Right ventricle myocardium superior (tissue), 1 donor: ENCODE results near the gene STAG1. TPM values are rescaled to one million over a fixed set of nuclear protein-coding genes. Genes with fewer than 3 reads are reported as not detected.
"Not testable (repeated sequence)": the region's sequence is repeated elsewhere in the genome, so short reads cannot be mapped to it uniquely, and the experiment has no call there.

Source experiments
- ATAC-seq: fragments of 200-7000 bp; cut with Tn5 transposase; one replicate; pipeline ENCODE4 v1.9.1; 2020; ENCODE audit warnings: mild to moderate bottlenecking; ENCODE audit not compliant: poor library complexity
- DNase-seq: peaks from one replicate; pipeline ENCODE4 v3.0.0-alpha.2; 2020
- intact Hi-C: fragments of 100-400 bp; cut with DNase I; formaldehyde crosslinking; loops from one replicate; pipeline ENCODE4 v1.11.2; 2022
- total RNA-seq: library from RNA; stranded (reverse); fragmentation: NEBNext Ultra II Directional; extraction: Animal tissue kit (Norgen Biotek cat#: 25700); gene quantifications from one replicate; pipeline ENCODE4 v1.2.1, GENCODE V29; 2021
- donor health status: DM: no; HTN: yes; CAD: no; lungs with severe emphysema.

Gene STAG1
- total RNA-seq, 1 donor from 2014 or later, result 21.1 TPM

DNA sequence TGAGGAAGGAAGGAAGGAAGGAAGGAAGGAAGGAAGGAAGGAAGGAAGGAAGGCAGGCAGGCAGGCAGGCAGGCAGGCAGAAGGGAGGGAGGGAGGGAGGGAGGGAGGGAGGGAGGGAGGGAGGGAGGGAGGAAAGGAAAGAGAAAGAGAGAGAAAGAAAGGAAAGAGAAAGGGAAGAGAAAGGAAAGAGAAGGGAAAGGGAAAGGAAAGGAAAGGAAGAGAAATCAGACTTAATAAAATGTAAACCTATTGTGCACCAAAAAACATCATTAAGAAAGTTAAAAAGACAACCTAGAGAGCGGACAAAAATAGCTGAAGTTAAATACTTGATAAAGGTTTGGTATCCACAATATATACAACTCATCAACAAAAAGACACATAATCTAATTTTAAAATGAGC is 187.2 kb downstream of the STAG1 start:
- intact Hi-C loops, DNase-seq, ATAC-seq: not testable (repeated sequence)

DNA sequence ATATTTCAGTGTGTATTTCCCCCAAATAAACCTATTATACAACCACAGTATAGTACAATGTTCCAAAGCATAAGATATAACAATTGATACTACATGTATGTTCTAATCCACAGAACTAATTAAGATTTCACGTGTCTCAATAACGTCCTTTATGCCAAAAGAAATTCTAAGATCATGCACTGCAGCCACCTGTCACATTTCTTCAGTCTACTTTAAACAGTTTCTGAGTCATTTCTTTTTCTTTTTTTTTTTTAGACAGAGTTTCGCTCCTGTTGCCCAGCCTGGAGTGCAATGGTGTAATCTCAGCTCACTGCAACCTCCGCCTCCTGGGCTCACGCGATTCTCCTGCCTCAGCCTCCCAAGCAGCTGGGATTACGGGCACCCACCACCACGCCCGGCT is 190.2 kb downstream of the STAG1 start:
- intact Hi-C loops, result no loop called here
- no peak for DNase-seq
- ATAC-seq, result no peak

DNA sequence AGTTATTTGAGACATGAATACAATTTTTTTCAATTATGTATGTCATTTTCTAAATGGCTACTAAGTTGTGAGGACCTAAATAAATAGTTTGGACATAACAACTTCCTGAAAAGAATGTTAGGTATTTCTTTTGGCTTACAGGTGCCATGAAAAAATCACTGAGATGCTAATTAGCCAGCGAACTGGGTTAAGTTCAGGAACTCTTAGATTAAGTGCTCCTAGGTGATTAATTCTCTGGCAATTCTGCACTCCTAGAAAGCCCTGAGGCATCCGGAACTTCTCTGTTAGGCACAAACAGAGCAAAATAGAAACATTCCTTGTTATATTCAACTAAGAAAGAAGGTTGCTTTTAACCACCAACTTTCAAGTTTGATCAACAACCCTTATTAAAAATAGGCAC is 192.3 kb downstream of the STAG1 start:
- no peak for DNase-seq
- intact Hi-C loops, result no loop called here
- no peak for ATAC-seq

DNA sequence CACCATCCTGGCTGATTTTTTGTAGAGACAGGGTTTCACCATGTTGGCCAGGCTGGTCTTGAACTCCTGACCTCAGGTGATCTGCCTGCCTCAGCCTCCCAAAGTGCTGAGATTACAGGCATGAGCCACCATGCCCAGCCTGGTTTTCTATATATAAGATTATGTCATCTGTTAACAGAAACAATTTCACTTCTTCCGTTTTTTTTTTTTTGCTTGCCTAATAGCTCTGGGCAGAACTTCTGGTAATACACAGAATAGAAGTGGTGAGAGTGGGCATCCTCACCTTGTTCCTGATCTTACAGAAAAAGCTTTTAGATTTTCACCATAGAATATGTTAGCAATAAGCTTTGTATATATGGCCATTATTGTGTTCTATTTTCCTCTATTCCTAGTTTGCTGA is 202.7 kb downstream of the STAG1 start:
- not testable (repeated sequence) for DNase-seq

DNA sequence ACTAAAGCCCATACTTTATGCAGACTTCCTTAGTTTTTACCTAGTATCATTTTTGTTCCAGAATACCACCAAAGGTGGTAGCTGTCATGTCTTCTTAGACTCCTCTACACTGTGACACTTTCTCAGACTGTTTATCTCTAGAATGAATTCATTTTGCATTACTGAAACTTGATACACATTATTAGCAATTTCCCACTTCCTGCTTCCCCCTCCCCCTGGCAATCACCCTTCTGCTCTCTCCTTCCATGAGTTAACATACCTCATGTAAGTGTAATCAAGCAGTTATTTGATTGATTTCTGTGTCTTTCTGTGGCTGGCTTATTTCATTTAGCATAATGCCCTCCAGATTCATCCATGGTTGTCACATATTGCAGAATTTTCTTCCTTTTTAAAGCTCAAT is 204.9 kb downstream of the STAG1 start:
- ATAC-seq, result no peak
- DNase-seq, result no peak
- intact Hi-C loops, result no loop called here

More for the DNA sequence above, 202.7 kb downstream of the STAG1 start:
- intact Hi-C loops, ATAC-seq: not testable (repeated sequence)

DNA sequence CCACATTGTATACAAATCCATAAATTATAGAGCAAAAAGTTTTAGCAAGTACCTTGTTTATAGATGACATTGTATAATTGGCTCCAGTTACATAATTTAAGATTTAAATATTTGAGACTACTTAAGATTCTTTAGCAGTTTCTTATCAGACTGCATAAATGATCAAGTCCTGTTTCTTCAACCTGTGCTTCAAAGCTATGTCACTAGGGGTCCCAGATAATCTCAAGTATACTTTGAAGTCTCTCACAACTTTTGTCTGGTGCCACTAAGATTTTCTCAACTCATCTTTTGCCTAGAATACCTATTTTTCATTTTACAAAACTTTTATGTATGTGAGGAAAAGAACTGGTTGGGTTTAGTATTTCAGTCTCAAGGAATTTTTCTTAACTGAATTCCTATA is 205.5 kb downstream of the STAG1 start:
- DNase-seq (no peak), ATAC-seq (no peak)
- intact Hi-C loops, result no loop called here

DNA sequence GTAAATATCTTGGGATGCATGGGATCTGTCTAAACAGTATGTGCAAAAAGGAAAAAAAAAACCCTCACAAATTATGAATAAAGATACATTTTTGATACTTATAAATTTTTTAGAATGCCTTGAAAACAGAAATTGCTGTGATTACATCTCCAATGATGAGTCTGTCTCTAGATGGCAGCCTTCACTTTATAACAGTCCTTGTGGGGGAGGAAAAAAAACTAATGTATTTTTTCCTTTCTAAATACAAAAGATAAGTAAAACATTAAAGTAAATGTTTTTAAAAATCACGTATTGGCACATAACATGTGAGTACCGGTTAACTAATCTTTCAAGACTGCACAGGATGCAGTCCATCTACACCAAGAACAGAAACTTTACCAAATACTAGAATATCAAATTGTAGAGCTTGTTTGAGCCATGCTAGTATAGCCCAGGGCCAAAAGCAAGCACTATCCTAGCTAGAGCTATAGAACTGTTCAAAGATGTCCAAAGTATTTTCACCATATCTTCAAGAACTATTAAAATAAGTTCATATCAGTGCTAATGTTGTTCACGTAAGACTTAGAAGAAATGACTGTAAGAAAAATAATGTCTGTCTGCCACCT is 206.4 kb downstream of the STAG1 start:
- intact Hi-C loops, result no loop called here
- ATAC-seq, result no peak

DNA sequence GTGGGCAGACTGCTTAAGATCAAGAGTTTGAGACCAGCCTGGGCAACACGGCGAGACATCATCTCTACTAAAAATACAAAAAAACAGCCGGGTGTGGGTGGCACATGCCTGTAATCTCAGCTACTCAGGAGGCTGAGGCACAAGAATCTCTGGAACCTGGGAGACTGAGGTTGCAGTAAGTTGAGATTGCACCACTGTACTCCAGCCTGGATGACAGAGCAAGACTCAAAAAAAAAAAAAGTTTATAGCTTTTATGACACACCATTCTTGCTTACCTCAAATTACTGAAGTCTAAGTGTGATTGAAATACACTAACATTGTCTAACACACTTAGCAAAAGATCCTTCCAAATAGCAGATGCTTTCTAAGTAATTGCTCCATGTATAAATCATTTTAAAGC is 207.6 kb downstream of the STAG1 start:
- ATAC-seq, result no peak
- intact Hi-C loops, result no loop called here
- no peak for DNase-seq

More for the DNA sequence above, 206.4 kb downstream of the STAG1 start:
- no peak for DNase-seq

DNA sequence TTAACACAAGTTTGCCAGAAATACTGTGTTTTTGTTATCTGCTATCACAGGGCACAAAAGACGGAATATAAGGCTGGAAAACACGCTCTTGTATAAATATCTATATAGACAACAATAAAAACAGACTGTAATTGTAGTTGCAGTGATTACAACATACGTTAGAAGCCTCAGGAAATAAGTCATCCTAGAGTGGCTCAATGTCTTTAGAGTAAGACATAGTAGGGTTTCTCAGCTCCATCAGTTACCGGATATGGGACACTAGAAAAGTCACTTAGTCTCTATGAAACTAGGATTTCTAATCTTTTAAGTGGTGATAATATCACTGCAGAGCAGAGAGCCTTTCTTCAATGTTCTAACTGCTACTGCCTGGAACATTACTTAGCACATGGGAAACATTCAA is 208.8 kb downstream of the STAG1 start:
- ATAC-seq (no peak), DNase-seq (no peak)
- intact Hi-C loops, result no loop called here

DNA sequence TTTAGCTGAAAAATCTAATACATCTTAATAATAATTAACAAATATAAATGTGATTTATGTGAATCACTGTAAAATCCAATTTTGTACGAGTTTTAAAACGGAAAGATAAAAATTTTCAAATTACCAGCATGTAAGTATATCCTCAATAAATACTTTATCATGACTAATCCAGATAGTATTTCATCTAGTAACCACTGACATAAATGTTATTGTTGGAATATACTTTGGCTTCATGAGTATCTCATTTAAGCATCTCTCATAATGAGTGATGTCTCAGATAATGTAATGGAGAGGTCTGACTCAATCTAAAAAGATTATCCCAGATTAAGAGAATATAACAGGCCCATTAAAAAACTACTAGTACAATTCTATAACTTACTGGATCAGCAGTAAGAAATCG is 216.3 kb downstream of the STAG1 start:
- ATAC-seq (no peak), DNase-seq (no peak)
- intact Hi-C loops, result no loop called here

DNA sequence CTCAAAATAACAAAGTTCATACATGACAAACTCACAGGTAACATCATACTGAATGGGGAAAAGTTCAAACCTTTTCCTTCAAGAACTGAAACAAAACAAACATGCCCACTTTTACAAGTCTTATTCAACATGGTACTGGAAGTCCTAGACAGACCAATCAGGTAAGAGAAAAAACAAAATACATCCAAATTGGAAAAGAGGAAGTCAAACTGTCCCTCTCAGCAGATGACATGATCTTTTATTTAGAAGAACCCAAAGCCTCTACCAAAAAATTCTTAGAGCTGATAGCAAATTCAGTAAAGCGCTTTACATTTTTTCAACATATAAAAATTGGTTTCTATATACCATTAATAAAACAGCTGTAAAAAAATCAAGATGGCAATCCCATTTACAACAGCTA is 219.4 kb downstream of the STAG1 start:
- intact Hi-C loops, result no loop called here
- no peak for DNase-seq
- no peak for ATAC-seq

DNA sequence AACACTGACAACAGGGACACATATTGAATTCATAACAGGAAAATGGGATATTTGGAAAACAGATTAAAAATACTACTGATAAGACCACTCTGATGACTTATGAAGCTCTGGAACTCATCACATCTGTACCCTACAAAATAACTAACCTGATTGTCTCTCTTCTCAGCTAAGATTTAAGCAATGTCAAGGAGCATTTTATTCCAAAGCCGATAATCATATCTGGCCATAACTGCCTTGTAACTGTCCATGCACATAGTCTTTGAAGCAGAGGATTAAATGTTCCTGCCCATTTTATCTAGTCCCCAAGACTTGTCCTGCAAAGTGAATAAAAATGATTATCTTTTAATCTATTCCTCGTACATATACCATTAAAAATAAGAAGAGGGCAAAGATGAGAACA is 234.1 kb downstream of the STAG1 start:
- ATAC-seq (no peak), DNase-seq (no peak)
- intact Hi-C loops, result no loop called here

DNA sequence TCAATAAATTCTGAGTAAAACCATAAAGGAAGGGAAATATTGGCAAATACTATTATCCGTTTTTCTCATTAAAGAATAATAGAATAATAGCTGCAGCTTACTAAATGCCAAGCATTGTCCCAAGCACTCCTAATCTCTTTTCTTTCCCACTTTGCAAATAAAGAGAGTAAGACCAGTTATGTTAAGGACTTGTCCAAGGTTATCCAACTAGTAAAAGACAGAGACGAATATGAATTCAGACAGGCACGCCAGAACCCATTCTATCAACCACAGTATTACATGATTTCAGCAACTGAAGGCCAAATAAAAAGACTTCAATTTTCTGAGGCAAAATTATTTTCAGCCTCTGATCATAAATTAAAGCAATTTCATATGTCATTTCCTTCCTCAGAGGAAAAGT is 235.5 kb downstream of the STAG1 start:
- DNase-seq (no peak), ATAC-seq (no peak)
- intact Hi-C loops, result no loop called here

DNA sequence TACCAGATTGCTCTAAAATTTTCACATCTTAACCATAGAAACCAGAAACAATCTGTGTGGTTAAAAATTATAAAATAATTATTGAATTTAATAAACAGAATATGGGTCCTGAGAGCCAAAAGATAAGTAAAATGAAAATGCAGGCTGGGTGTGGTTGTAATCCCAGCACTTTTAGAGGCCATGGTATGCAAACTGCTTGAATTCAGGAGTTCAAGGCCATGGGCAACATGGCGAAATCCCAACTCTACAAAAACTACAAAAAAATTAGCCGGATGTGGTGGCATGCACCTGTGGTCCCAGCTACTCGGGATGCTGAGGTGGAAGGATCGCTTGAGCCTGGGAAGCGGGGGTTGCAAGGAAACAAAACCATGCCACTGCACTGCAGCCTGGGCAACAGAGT is 236.1 kb downstream of the STAG1 start:
- DNase-seq (no peak), ATAC-seq (no peak)
- intact Hi-C loops, result no loop called here

DNA sequence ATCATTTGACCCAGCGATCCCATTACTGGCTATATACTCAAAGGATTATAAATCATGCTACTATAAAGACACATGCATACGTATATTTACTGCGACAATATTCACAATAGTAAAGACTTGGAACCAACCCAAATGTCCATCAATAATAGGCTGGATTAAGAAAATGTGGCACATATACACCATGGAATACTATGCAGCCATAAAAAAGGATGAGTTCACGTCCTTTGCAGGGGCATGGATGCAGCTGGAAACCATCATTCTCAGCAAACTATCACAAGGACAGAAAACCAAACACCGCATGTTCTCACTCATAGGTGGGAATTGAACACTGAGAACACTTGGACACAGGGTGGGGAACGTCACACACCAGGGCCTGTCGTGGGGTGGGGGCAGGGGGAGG is 237.6 kb downstream of the STAG1 start:
- ATAC-seq, intact Hi-C loops, DNase-seq: not testable (repeated sequence)

DNA sequence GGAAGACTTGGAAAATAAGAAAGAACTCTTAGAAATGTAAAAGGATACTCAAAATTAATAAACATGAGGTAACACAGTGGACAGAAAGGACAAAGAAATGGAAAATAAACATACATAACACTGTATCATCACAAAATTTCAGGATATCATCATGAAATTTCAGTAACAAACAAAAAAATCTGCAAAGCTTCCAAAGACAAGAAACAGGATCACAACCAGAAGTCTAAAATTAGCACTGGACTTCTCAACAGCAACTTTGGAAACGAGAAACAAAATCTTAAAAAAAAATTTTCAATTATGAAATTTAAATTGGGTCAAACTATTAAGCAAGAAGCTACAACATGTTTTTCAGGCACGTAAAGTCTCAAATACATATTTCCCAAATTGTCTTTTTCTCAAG is 238.8 kb downstream of the STAG1 start:
- intact Hi-C loops, result no loop called here
- DNase-seq (no peak), ATAC-seq (no peak)

DNA sequence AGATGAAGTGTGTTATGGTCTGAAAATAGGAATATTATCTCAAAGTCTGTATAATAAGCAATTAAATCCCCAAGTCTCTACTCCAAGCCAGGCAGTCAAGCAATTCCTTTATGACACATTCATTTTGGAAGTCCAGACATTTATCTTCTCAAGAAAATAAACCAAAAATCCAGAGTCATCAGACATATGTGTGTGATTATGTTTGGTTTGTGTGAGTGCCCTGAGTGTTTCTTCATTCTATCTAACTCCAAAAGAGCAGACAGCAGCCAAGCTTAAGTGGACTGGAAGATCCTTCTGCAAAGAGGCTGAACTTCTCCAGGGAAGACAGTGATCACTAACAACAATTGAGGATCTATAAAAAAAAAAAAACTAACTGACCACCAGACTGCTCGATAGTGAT is 239.8 kb downstream of the STAG1 start:
- no peak for DNase-seq
- ATAC-seq, result no peak
- intact Hi-C loops, result no loop called here

DNA sequence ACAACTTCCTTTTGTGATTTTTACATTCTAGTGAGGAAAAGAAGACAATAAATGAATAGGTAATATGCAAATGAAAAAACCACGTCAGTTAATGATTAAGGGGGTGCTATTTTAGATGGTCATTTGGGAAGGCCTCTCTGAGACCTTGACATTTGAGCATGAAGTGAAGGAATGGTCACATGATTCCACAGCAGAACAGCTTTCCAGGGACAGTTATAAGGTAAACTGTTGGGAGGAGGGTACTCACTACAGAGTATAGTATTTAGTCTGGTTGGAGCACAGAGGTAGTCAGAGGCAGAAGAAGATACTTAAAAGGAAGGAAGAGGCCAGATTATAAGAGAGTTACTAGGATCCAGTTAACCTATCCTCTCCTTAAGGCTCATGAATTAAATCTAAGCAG is 246.5 kb downstream of the STAG1 start:
- no peak for DNase-seq
- ATAC-seq, result no peak
- intact Hi-C loops, result no loop called here

DNA sequence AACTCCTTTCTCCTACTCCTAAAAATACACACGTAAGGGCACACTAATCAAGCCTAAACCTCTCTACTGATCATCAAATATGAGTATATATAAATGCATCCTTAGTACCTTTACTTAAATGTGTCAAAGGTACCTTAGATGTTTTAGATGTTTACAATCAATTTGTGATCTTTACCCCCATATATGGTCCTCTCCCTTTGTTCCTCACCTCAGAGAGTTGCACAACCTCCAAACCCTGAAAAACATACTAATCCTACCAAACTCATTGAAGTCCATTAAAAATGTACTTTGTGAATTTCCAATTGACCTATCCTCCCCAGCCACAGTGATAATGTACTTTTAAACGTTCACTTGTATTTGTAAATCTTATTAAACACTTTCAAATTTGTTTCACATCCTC is 249.1 kb downstream of the STAG1 start:
- intact Hi-C loops, result no loop called here
- DNase-seq (no peak), ATAC-seq (no peak)

DNA sequence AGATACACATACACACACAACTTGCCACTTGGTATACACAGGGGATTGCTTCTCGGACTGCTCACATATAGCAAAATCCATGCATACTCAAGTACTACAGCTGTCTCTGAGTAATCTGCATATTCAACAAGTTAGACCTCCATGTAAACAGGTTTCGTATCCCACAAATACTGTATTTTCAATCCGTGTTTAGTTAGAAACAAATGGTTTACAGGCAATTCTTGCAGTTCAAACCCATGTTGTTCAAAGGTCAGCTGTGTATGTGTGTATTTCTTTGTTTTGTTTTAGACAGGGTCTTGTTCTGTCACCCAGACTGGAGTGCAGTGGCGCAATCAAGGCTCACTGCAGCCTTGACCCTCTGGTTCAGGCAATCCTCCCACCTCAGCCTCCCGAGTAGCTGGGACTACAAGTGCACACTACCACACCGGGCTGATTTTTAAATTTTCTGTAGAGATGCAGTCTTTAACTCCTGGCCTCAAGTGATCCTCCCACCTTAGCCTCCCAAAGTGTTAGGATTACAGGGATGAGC is 253.2 kb downstream of the STAG1 start:
- ATAC-seq (no peak), DNase-seq (no peak)
- intact Hi-C loops, result no loop called here

DNA sequence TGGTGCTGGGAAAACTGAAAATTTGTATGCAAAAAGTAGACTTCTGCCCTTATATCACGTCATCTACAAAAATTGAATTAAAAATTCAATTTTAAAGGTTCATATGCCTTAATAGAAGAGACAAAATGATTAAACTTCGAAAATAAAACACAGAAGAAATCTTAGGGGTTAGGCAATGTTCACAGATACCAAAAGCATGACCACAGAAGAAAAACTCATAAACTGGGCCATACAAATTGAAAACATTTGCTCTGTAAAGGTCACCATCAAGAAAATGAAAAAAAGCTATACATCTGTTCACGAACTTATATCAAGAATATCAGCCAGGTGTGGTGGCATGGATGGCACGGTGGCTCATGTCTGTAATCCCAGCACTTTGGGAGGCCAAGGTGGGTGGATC is 257.0 kb downstream of the STAG1 start:
- DNase-seq, result no peak
- intact Hi-C loops, result no loop called here
- ATAC-seq, result no peak
